Endodermal cell (in vitro differentiated cells): ENCODE results near the gene CTIF. TPM values are rescaled to one million over a fixed set of nuclear protein-coding genes. Genes with fewer than 3 reads are reported as not detected.

ENCODE experiments used
- DNase-seq: peaks from one replicate; pipeline ENCODE4 v3.0.0-alpha.2; 2017
- H3K27ac ChIP-seq: 2 replicates; pipeline ENCODE4 v1.5.1; 2013; ENCODE audit warnings: mild to moderate bottlenecking, low read depth, low read length, moderate library complexity
- H3K27me3 ChIP-seq: 2 replicates; pipeline ENCODE4 v1.6.1; 2013; ENCODE audit warnings: mild to moderate bottlenecking, low read length, moderate library complexity; ENCODE audit not compliant: insufficient read depth, control insufficient read depth, poor library complexity, severe bottlenecking
- H3K36me3 ChIP-seq: 2 replicates; pipeline ENCODE4 v1.7.0; 2013; ENCODE audit warnings: mild to moderate bottlenecking, low read length, moderate library complexity; ENCODE audit not compliant: control insufficient read depth, insufficient read depth
- H3K4me1 ChIP-seq: one replicate; pipeline ENCODE4 v1.7.0; 2013; ENCODE audit warnings: low read length; ENCODE audit not compliant: control insufficient read depth, insufficient read depth
- H3K4me3 ChIP-seq: 2 replicates; pipeline ENCODE4 v1.5.1; 2013; ENCODE audit warnings: mild to moderate bottlenecking, low read length, moderate library complexity
- H3K9ac ChIP-seq: 2 replicates; pipeline ENCODE4 v1.6.1; 2013; ENCODE audit warnings: mild to moderate bottlenecking, low read length, moderate library complexity; ENCODE audit not compliant: poor library complexity, severe bottlenecking; ENCODE audit errors: extremely low read depth
- H3K9me3 ChIP-seq: 2 replicates; pipeline ENCODE4 v1.6.1; 2013; ENCODE audit warnings: mild to moderate bottlenecking, low read length, moderate library complexity; ENCODE audit not compliant: control insufficient read depth
- H3K27ac Mint-ChIP-seq: 2 replicates; pipeline ENCODE4 v1.8.0; 2020; ENCODE audit warnings: mixed read lengths
- H3K27me3 Mint-ChIP-seq: 2 replicates; pipeline ENCODE4 v1.8.0; 2021; ENCODE audit warnings: mild to moderate bottlenecking, mixed read lengths; ENCODE audit not compliant: insufficient read depth
- H3K36me3 Mint-ChIP-seq: 2 replicates; pipeline ENCODE4 v1.8.0; 2020; ENCODE audit warnings: low read depth, mixed read lengths
- H3K4me1 Mint-ChIP-seq: 2 replicates; pipeline ENCODE4 v1.8.0; 2020; ENCODE audit warnings: mixed read lengths
- H3K4me3 Mint-ChIP-seq: 2 replicates; pipeline ENCODE4 v1.8.0; 2020; ENCODE audit warnings: mild to moderate bottlenecking, moderate library complexity, mixed read lengths
- H3K9me3 Mint-ChIP-seq: 2 replicates; pipeline ENCODE4 v1.8.0; 2020; ENCODE audit warnings: mild to moderate bottlenecking, mixed read lengths
- CTCF ChIP-seq: fragments of 200-600 bp; sonication (generic); conservative IDR thresholded peaks from 2 replicates; pipeline ENCODE4 v1.5.0; 2021; ENCODE audit warnings: antibody characterized with exemption, mild to moderate bottlenecking
- WGBS, 2 experiments: methylation state at CpG; one replicate each; pipeline versions ENCODE4 v1.1.5 to v1.1.7; 2013; ENCODE audit warnings: missing lambda C conversion rate in 2 of 2, mixed read lengths in 1 of 2; ENCODE audit not compliant: insufficient coverage in 1 of 2, insufficient read length in 1 of 2; 5-methylcytosine and 5-hydroxymethylcytosine counted together
- total RNA-seq, 2 donors: library from RNA; stranded (reverse); fragmentation: NEBNext Ultra II Directional in 1 of 2; extraction: Animal tissue kit (Norgen Biotek cat#: 25700) in 1 of 2; gene quantifications; 2 replicates in 1 of 2; 3 replicates in 1 of 2; pipeline ENCODE4 v1.2.1, GENCODE V29; 2021

The CTIF gene
- total RNA-seq, 2 donors from 2014 or later = 33.8 to 41.6 TPM

- Histone ChIP-seq H3K9ac (no peak overlapping the region), H3K4me1 (peaks cover 4% of the 10 kb centered on the region), H3K9me3 (peaks cover 10% of the 10 kb centered on the region), H3K27me3 (no peaks in the 10 kb centered on the region), H3K4me3 (no peak overlapping the region), H3K36me3 (peaks cover 9% of the 10 kb centered on the region), H3K27ac (no peak overlapping the region)
- peaks cover 10% of the 10 kb centered on the region for H3K9me3 Mint-ChIP-seq
- TF ChIP-seq CTCF = no peak
- H3K4me3 Mint-ChIP-seq = no peak overlapping the region
- no peak for DNase-seq
- H3K27ac Mint-ChIP-seq = no peak overlapping the region
- peaks cover 7% of the 10 kb centered on the region for H3K4me1 Mint-ChIP-seq
- WGBS, 2 experiments = 63 to 66% methylated on average over 3 to 4 of the region's 4 CpGs
- peaks cover 31% of the 10 kb centered on the region for H3K36me3 Mint-ChIP-seq
- no peaks in the 10 kb centered on the region for H3K27me3 Mint-ChIP-seq
These were observed 283.0 kb downstream of the CTIF start for GRCh38 chr18:48821845-48822244.

- 91 to 98% methylated on average over 14 of the region's 14 CpGs for WGBS, 2 experiments
- DNase-seq = peak; percentile 25
- H3K27me3 ChIP-seq = no peaks in the 10 kb centered on the region
These were observed 285.6 kb downstream of the CTIF start for GRCh38 chr18:48824231-48824970.

GRCh38 chr18:48825101-48825745 lies 286.4 kb downstream of the CTIF start:
- Histone ChIP-seq H3K27me3 (no peaks in the 10 kb centered on the region), H3K4me1 (peaks cover 21% of the 10 kb centered on the region), H3K36me3 (no peaks in the 10 kb centered on the region), H3K27ac (no peak overlapping the region), H3K9me3 (peaks cover 10% of the 10 kb centered on the region), H3K9ac (no peak overlapping the region), H3K4me3 (no peak overlapping the region)
- Mint-ChIP-seq H3K27ac (no peak overlapping the region), H3K36me3 (peaks cover 26% of the 10 kb centered on the region), H3K4me3 (no peak overlapping the region), H3K9me3 (peaks cover 10% of the 10 kb centered on the region), H3K4me1 (peaks cover 37% of the 10 kb centered on the region), H3K27me3 (no peaks in the 10 kb centered on the region)
- peak; percentile 41 for DNase-seq
- TF ChIP-seq CTCF = no peak
- WGBS, 2 experiments = 80 to 92% methylated on average over 5 of the region's 6 CpGs

More at GRCh38 chr18:48824231-48824970, 285.6 kb downstream of the CTIF start:
- Histone ChIP-seq H3K9ac (no peak overlapping the region), H3K27ac (no peak overlapping the region), H3K9me3 (peaks cover 10% of the 10 kb centered on the region), H3K4me3 (no peak overlapping the region), H3K4me1 (peaks cover 19% of the 10 kb centered on the region), H3K36me3 (no peaks in the 10 kb centered on the region)
- H3K36me3 Mint-ChIP-seq = peaks cover 30% of the 10 kb centered on the region
- no peak overlapping the region for H3K4me3 Mint-ChIP-seq
- no peak overlapping the region for H3K27ac Mint-ChIP-seq
- peaks cover 10% of the 10 kb centered on the region for H3K9me3 Mint-ChIP-seq
- TF ChIP-seq CTCF = no peak
- no peaks in the 10 kb centered on the region for H3K27me3 Mint-ChIP-seq
- peaks cover 30% of the 10 kb centered on the region for H3K4me1 Mint-ChIP-seq
